HepG2 (cell line): ENCODE results near the gene PET100. TPM values are rescaled to one million over a fixed set of nuclear protein-coding genes. Genes with fewer than 3 reads are reported as not detected.

ENCODE experiments used
- CHD4 ChIP-seq: fragments of 200-600 bp; sonication (generic); IDR thresholded peaks from 2 replicates; pipeline ENCODE4 v1.7.0; 2017; ENCODE audit warnings: mild to moderate bottlenecking, low read length, borderline replicate concordance
- GRHL1 ChIP-seq: sonication (generic); formaldehyde crosslinking; conservative IDR thresholded peaks from 2 replicates; pipeline ENCODE4 v1.8.0; 2022; ENCODE audit warnings: missing genetic modification reagents
- RNF219 ChIP-seq: sonication (generic); formaldehyde crosslinking; IDR thresholded peaks from 2 replicates; pipeline ENCODE4 v1.5.0; 2020; ENCODE audit warnings: mild to moderate bottlenecking, missing genetic modification reagents
- RORA ChIP-seq: sonication (generic); formaldehyde crosslinking; IDR thresholded peaks from 2 replicates; pipeline ENCODE4 v1.5.0; 2020; ENCODE audit warnings: mild to moderate bottlenecking, missing genetic modification reagents, moderate library complexity
- SNAPC4 ChIP-seq: sonication (generic); formaldehyde crosslinking; IDR thresholded peaks from 2 replicates; pipeline ENCODE4 v1.4.0; 2020; ENCODE audit warnings: mild to moderate bottlenecking, missing genetic modification reagents
- TBP ChIP-seq: sonication (generic); formaldehyde crosslinking; IDR thresholded peaks from 2 replicates; pipeline ENCODE4 v1.5.0; 2020; ENCODE audit warnings: missing genetic modification reagents
- THAP8 ChIP-seq: sonication (generic); formaldehyde crosslinking; IDR thresholded peaks from 2 replicates; pipeline ENCODE4 v1.5.1; 2020; ENCODE audit warnings: missing genetic modification reagents, mild to moderate bottlenecking, borderline replicate concordance
- ZFP37 ChIP-seq: sonication (generic); formaldehyde crosslinking; IDR thresholded peaks from 2 replicates; pipeline ENCODE4 v1.4.0; 2020; ENCODE audit warnings: missing genetic modification reagents, borderline replicate concordance
- ZNF281 ChIP-seq: sonication (generic); formaldehyde crosslinking; IDR thresholded peaks from 2 replicates; pipeline ENCODE4 v1.4.0; 2020; ENCODE audit warnings: missing genetic modification reagents, borderline replicate concordance
- ZNF335 ChIP-seq: sonication (generic); formaldehyde crosslinking; IDR thresholded peaks from 2 replicates; pipeline ENCODE4 v1.4.0; 2020; ENCODE audit warnings: missing genetic modification reagents
- ZNF33A ChIP-seq: sonication (generic); formaldehyde crosslinking; IDR thresholded peaks from 2 replicates; pipeline ENCODE4 v1.5.1; 2020; ENCODE audit warnings: missing genetic modification reagents, mild to moderate bottlenecking, moderate library complexity, borderline replicate concordance
- ZXDC ChIP-seq: sonication (generic); formaldehyde crosslinking; IDR thresholded peaks from 2 replicates; pipeline ENCODE4 v1.5.0; 2020; ENCODE audit warnings: mild to moderate bottlenecking, missing genetic modification reagents
- polyA plus RNA-seq, 8 experiments: library from polyadenylated mRNA; depleted of rRNA in 3 of 8; stranded (reverse) in 7 of 8; unstranded in 1 of 8; fragments of >200 nt; fragmentation: Illumina TruSeq in 4 of 8; extraction: Trizol in 4 of 8; gene quantifications; 2 replicates each; pipeline versions ENCODE4 v1.2.1 to v1.2.3, GENCODE V29; 2011 to 2016; ENCODE audit warnings: low read depth in 4 of 8, missing spikeins in 1 of 8, mixed read lengths in 1 of 8; ENCODE audit not compliant: insufficient read depth in 1 of 8
- total RNA-seq, 5 experiments: library from RNA; depleted of rRNA; stranded (reverse); fragments of >200 nt; fragmentation: Illumina TruSeq; extraction: Trizol; gene quantifications; 2 replicates each; pipeline ENCODE4 v1.2.3, GENCODE V29; 2016; ENCODE audit warnings: low read depth in 1 of 5

Gene PET100
- total and polyA plus RNA-seq, 2 of the 13 experiments (the other 11 are each of a cell fraction or from before 2014, with no cell fraction given), result 22.3 to 66.5 TPM

- TF ChIP-seq ZFP37 (CRISPR knock-in tag) (no peak), SNAPC4 (CRISPR knock-in tag) (0 out of 2 replicates have a peak, but pooled peaks have one; percentile 60), ZXDC (CRISPR knock-in tag) (no peak), ZNF335 (CRISPR knock-in tag) (no peak), RNF219 (CRISPR knock-in tag) (no peak), THAP8 (no peak), CHD4 (no peak), ZNF281 (no peak), GRHL1 (CRISPR knock-in tag) (no peak), ZNF33A (CRISPR knock-in tag) (no peak), RORA (CRISPR knock-in tag) (no peak), TBP (no peak)
These were observed at the start of gene PET100, which contains the start of gene XAB2 (continued) for GRCh38 chr19:7629347-7630054.
